Kidney capillary endothelial cell (primary cell): ENCODE measurements around the gene CD34.

ENCODE experiments used
- DNase-seq: peaks from one replicate; pipeline ENCODE4 v3.0.0-alpha.2; 2018; ENCODE audit warnings: low spot score

CD34 gene

GRCh38 chr1:207910591-207911354, at the start of gene CD34:
CD34 (minus strand) TSS chr1:207911125; CDS start chr1:207911080, 45 bp downstream.
- no peak for DNase-seq

- no peak for DNase-seq
Observed at GRCh38 chr1:207960346-207960745, 49.4 kb upstream of the CD34 start.

GRCh38 chr1:207959910-207960309, 49.0 kb upstream of the CD34 start:
- no peak for DNase-seq

GRCh38 chr1:207959141-207959825, 48.4 kb upstream of the CD34 start:
- no peak for DNase-seq

GRCh38 chr1:207958376-207959139, 47.6 kb upstream of the CD34 start:
- no peak for DNase-seq

- DNase-seq, result no peak
Observed at GRCh38 chr1:207956986-207957385, 46.1 kb upstream of the CD34 start.

- no peak for DNase-seq
Observed at GRCh38 chr1:207954104-207954503, 43.2 kb upstream of the CD34 start.

- DNase-seq, result no peak
Observed at GRCh38 chr1:207952617-207953542, 42.0 kb upstream of the CD34 start.

GRCh38 chr1:207951652-207952051, 40.7 kb upstream of the CD34 start:
- no peak for DNase-seq

- no peak for DNase-seq
Observed at GRCh38 chr1:207950750-207951149, 39.8 kb upstream of the CD34 start.

GRCh38 chr1:207949571-207950195, 38.8 kb upstream of the CD34 start:
- DNase-seq, result no peak

- DNase-seq, result no peak
Observed at GRCh38 chr1:207948536-207949250, 37.8 kb upstream of the CD34 start.

GRCh38 chr1:207946756-207947155, 35.8 kb upstream of the CD34 start:
- no peak for DNase-seq

GRCh38 chr1:207944571-207944970, 33.6 kb upstream of the CD34 start:
- peak; percentile 93 for DNase-seq

GRCh38 chr1:207942337-207942741, 31.4 kb upstream of the CD34 start:
- peak; percentile 74 for DNase-seq

GRCh38 chr1:207941665-207942064, 30.7 kb upstream of the CD34 start:
- peak; percentile 92 for DNase-seq

- DNase-seq, result peak; percentile 93
Observed at GRCh38 chr1:207938016-207938415, 27.1 kb upstream of the CD34 start.

GRCh38 chr1:207937204-207937603, 26.3 kb upstream of the CD34 start:
- DNase-seq, result no peak

- no peak for DNase-seq
Observed at GRCh38 chr1:207935166-207935583, 24.2 kb upstream of the CD34 start.

- no peak for DNase-seq
Observed at GRCh38 chr1:207933205-207933800, 22.4 kb upstream of the CD34 start.
